H1 (cell line): ENCODE results near the gene PSMB9.

Experiments
- CBX5 ChIP-seq: fragments of 300-800, 300-1000 bp; sonication (generic); IDR thresholded peaks from 2 replicates; pipeline ENCODE4 v1.7.1; 2016; ENCODE audit warnings: antibody characterized with exemption, low read length, low read depth
- CTCF ChIP-seq, 3 experiments: IDR thresholded peaks; 1 replicate in 2 of 3; 2 replicates in 1 of 3; pipeline versions ENCODE4 v1.5.1 to v1.6.1; 2011; ENCODE audit warnings: low read length in 3 of 3, mild to moderate bottlenecking in 3 of 3, inconsistent platforms in 2 of 3, low read depth in 1 of 3, moderate library complexity in 1 of 3; ENCODE audit not compliant: insufficient read depth in 1 of 3; ENCODE audit errors: control extremely low read depth in 1 of 3
- KDM1A ChIP-seq: fragments of 200-600, 300-600 bp; sonication (generic); IDR thresholded peaks from 2 replicates; pipeline ENCODE4 v1.7.1; 2016; ENCODE audit warnings: mild to moderate bottlenecking, low read length, borderline replicate concordance
- MAX ChIP-seq: IDR thresholded peaks from 2 replicates; pipeline ENCODE4 v1.6.1; 2012; ENCODE audit warnings: inconsistent platforms
- POLR2A ChIP-seq, 2 experiments: IDR thresholded peaks; 1 replicate in 1 of 2; 2 replicates in 1 of 2; pipeline ENCODE4 v1.6.1; 2011; ENCODE audit warnings: low read depth in 2 of 2, low read length in 2 of 2, mild to moderate bottlenecking in 2 of 2; ENCODE audit errors: control extremely low read depth in 1 of 2

GRCh38 chr6:32858194-32858593 lies 4.2 kb downstream of the PSMB9 start:
- no peak for TF ChIP-seq CTCF (IDR thresholded peaks at IDR 0.05; ENCODE audit: control extremely low read depth in 1 of 3, insufficient read depth in 1 of 3, low read depth in 1 of 3, low read length in 3 of 3)
- no peak for TF ChIP-seq CBX5
- TF ChIP-seq KDM1A = no peak
- TF ChIP-seq POLR2A (IDR thresholded peaks at IDR 0.05; ENCODE audit: control extremely low read depth in 1 of 2, low read depth in 2 of 2, low read length in 2 of 2) = no peak
- TF ChIP-seq MAX = no peak
